H1 (cell line): ENCODE measurements around the gene SORCS3. TPM values are rescaled to one million over a fixed set of nuclear protein-coding genes. Genes with fewer than 3 reads are reported as not detected.

ENCODE experiments used
- CTCF ChIA-PET: fragments of 300-600 bp; sonication (Branson Sonifier 250); formaldehyde crosslinking; loops from one replicate; lab custom pipeline; 2021; ENCODE audit not compliant: partially characterized antibody; lab: Charles Lee
- POLR2A ChIA-PET: fragments of 300-600 bp; sonication (Branson Sonifier 250); formaldehyde crosslinking; loops from one replicate; lab custom pipeline; 2021; ENCODE audit warnings: inconsistent platforms; ENCODE audit not compliant: partially characterized antibody; lab: Charles Lee
- DNase-seq, 2 experiments: peaks; one replicate each; pipeline versions ENCODE4 v3.0.0 to v3.0.0-alpha.2; 2010 to 2022; ENCODE audit warnings: low spot score in 2 of 2, low read depth in 1 of 2, mixed read lengths in 1 of 2
- FAIRE-seq: peaks from 2 replicates; lab custom pipeline; 2011; peaks lifted over from hg19 to GRCh38; lab: Jason Lieb, UNC
- H2AFZ ChIP-seq: 2 replicates; pipeline ENCODE4 v1.8.1; 2012; ENCODE audit warnings: low read length, inconsistent platforms
- H2AK5ac ChIP-seq: 2 replicates; pipeline ENCODE4 v1.6.1; 2013; ENCODE audit warnings: low read depth, low read length
- H2BK120ac ChIP-seq: replicated peaks from 2 replicates; pipeline ENCODE3; 2013; ENCODE audit warnings: low read depth, low read length, inconsistent platforms
- H2BK12ac ChIP-seq: 2 replicates; pipeline ENCODE4 v1.6.1; 2013; ENCODE audit warnings: low read depth, low read length
- H2BK15ac ChIP-seq: 2 replicates; pipeline ENCODE4 v1.6.1; 2013; ENCODE audit warnings: low read length
- H2BK20ac ChIP-seq: 2 replicates; pipeline ENCODE4 v1.6.1; 2013; ENCODE audit warnings: low read length
- H2BK5ac ChIP-seq: 2 replicates; pipeline ENCODE4 v1.6.1; 2013; ENCODE audit warnings: low read depth, low read length
- H3K14ac ChIP-seq: 2 replicates; pipeline ENCODE4 v1.6.1; 2013; ENCODE audit warnings: inconsistent platforms; ENCODE audit not compliant: insufficient read length
- H3K18ac ChIP-seq: 2 replicates; pipeline ENCODE4 v1.6.1; 2013; ENCODE audit warnings: low read length; ENCODE audit errors: extremely low read depth
- H3K23ac ChIP-seq: 2 replicates; pipeline ENCODE4 v1.6.1; 2013; ENCODE audit warnings: inconsistent platforms; ENCODE audit not compliant: insufficient read length
- H3K23me2 ChIP-seq: 2 replicates; pipeline ENCODE4 v1.6.1; 2013; ENCODE audit warnings: low read depth, low read length
- H3K27ac ChIP-seq: 2 replicates; pipeline ENCODE4 v1.6.1; 2011; ENCODE audit warnings: low read depth, low read length, inconsistent platforms
- H3K27me3 ChIP-seq, 4 experiments: replicated peaks in 1 of 4; 1 replicate in 1 of 4; 2 replicates in 3 of 4; pipeline versions ENCODE4 v1.6.1 to v1.8.1; 2011 to 2013; ENCODE audit warnings: low read length in 3 of 4, mild to moderate bottlenecking in 3 of 4, inconsistent platforms in 2 of 4, mixed read lengths in 2 of 4, moderate library complexity in 1 of 4; ENCODE audit not compliant: control insufficient read depth in 3 of 4, insufficient read depth in 3 of 4; ENCODE audit errors: extremely low read depth in 1 of 4
- H3K36me3 ChIP-seq, 4 experiments: 2 replicates each; pipeline versions ENCODE4 v1.6.1 to v1.8.1; 2011 to 2013; ENCODE audit warnings: mild to moderate bottlenecking in 4 of 4, low read length in 3 of 4, moderate library complexity in 2 of 4, control low read depth in 1 of 4, inconsistent platforms in 1 of 4; ENCODE audit not compliant: insufficient read depth in 4 of 4, control insufficient read depth in 2 of 4
- H3K4ac ChIP-seq: replicated peaks from 2 replicates; pipeline ENCODE3; 2013; ENCODE audit warnings: low read length, low read depth, mixed read lengths, inconsistent platforms; ENCODE audit not compliant: insufficient read length
- H3K4me1 ChIP-seq, 4 experiments: replicated peaks in 1 of 4; 1 replicate in 1 of 4; 2 replicates in 3 of 4; pipeline versions ENCODE4 v1.6.1 to v1.8.1; 2011 to 2013; ENCODE audit warnings: low read length in 3 of 4, inconsistent platforms in 2 of 4, mixed read lengths in 1 of 4; ENCODE audit not compliant: insufficient read depth in 4 of 4, control insufficient read depth in 3 of 4
- H3K4me2 ChIP-seq, 2 experiments: 2 replicates each; pipeline versions ENCODE4 v1.6.1 to v1.8.1; 2011 to 2013; ENCODE audit warnings: low read depth in 2 of 2, low read length in 2 of 2, control low read depth in 1 of 2, inconsistent platforms in 1 of 2, mild to moderate bottlenecking in 1 of 2; ENCODE audit not compliant: insufficient read depth in 1 of 2
- H3K4me3 ChIP-seq, 4 experiments: fragments of 200-600, 300-600 bp in 1 of 4; sonication (generic), shearing (Covaris generic), sonication (Bioruptor Twin) in 1 of 4; 2 replicates each; pipeline versions ENCODE4 v1.5.1 to v1.8.1; 2011 to 2016; ENCODE audit warnings: low read length in 4 of 4, low read depth in 3 of 4, control low read depth in 2 of 4, inconsistent platforms in 2 of 4, mild to moderate bottlenecking in 2 of 4, mixed read lengths in 1 of 4, moderate library complexity in 1 of 4; ENCODE audit not compliant: insufficient read depth in 2 of 4; ENCODE audit errors: extremely low read depth in 1 of 4
- H3K56ac ChIP-seq: replicated peaks from 2 replicates; pipeline ENCODE3; 2013; ENCODE audit warnings: low read depth, mild to moderate bottlenecking, mixed read lengths, low read length, inconsistent platforms; ENCODE audit not compliant: insufficient read length
- H3K79me1 ChIP-seq: 2 replicates; pipeline ENCODE4 v1.6.1; 2013; ENCODE audit warnings: low read depth, low read length, control low read depth
- H3K79me2 ChIP-seq, 2 experiments: 2 replicates each; pipeline versions ENCODE4 v1.6.1 to v1.8.1; 2012 to 2013; ENCODE audit warnings: low read length in 2 of 2, mild to moderate bottlenecking in 2 of 2, inconsistent platforms in 1 of 2; ENCODE audit not compliant: insufficient read depth in 2 of 2, control insufficient read depth in 1 of 2
- H3K9ac ChIP-seq, 4 experiments: replicated peaks in 1 of 4; 1 replicate in 1 of 4; 2 replicates in 3 of 4; pipeline versions ENCODE4 v1.6.1 to v1.8.1; 2011 to 2013; ENCODE audit warnings: low read depth in 3 of 4, low read length in 3 of 4, control low read depth in 2 of 4, mild to moderate bottlenecking in 2 of 4, moderate library complexity in 2 of 4, inconsistent platforms in 1 of 4; ENCODE audit errors: extremely low read depth in 1 of 4
- H3K9me3 ChIP-seq, 2 experiments: 2 replicates each; pipeline versions ENCODE4 v1.6.1 to v1.8.1; 2012 to 2013; ENCODE audit warnings: mild to moderate bottlenecking in 2 of 2, moderate library complexity in 2 of 2, control low read depth in 1 of 2, inconsistent platforms in 1 of 2, low read depth in 1 of 2, low read length in 1 of 2, mixed read lengths in 1 of 2; ENCODE audit not compliant: insufficient read depth in 2 of 2
- H4K20me1 ChIP-seq, 2 experiments: replicated peaks in 1 of 2; 2 replicates each; pipeline versions ENCODE3 to v1.8.1; 2011 to 2013; ENCODE audit warnings: inconsistent platforms in 2 of 2, low read length in 2 of 2, mild to moderate bottlenecking in 1 of 2; ENCODE audit not compliant: insufficient read depth in 2 of 2, control insufficient read depth in 1 of 2
- H4K5ac ChIP-seq: 2 replicates; pipeline ENCODE4 v1.6.1; 2013; ENCODE audit warnings: low read length, low read depth, mixed read lengths, inconsistent platforms; ENCODE audit not compliant: insufficient read length
- H4K8ac ChIP-seq: 2 replicates; pipeline ENCODE4 v1.8.0; 2013; ENCODE audit warnings: mild to moderate bottlenecking, moderate library complexity, low read length, inconsistent platforms; ENCODE audit not compliant: insufficient read depth; ENCODE audit errors: extremely low read depth
- H4K91ac ChIP-seq: replicated peaks from 2 replicates; pipeline ENCODE3; 2013; ENCODE audit warnings: low read length, mixed read lengths, inconsistent platforms; ENCODE audit not compliant: insufficient read length
- WGBS, 2 experiments: shearing (Covaris generic) in 1 of 2; methylation state at CpG; one replicate each; pipeline versions ENCODE4 v1.1.6 to v1.1.7; 2013 to 2015; ENCODE audit warnings: low lambda C conversion rate in 2 of 2, mixed read lengths in 2 of 2, inconsistent platforms in 1 of 2, low coverage in 1 of 2, missing lambda C conversion rate in 1 of 2; ENCODE audit not compliant: insufficient replicate concordance in 2 of 2, insufficient coverage in 1 of 2, insufficient read length in 1 of 2; ENCODE audit errors: extremely low coverage in 1 of 2, missing lambda C conversion rate in 1 of 2; 5-methylcytosine and 5-hydroxymethylcytosine counted together
- polyA plus RNA-seq, 7 experiments: library from polyadenylated mRNA; depleted of rRNA in 3 of 7; stranded (reverse) in 5 of 7; unstranded in 2 of 7; fragments of >200 nt in 5 of 7; fragments of 200-250 nt in 2 of 7; gene quantifications; 1 replicate in 5 of 7; 2 replicates in 1 of 7; 4 replicates in 1 of 7; pipeline versions ENCODE4 v1.2.1 to v1.2.3, GENCODE V29; 2011 to 2013; ENCODE audit warnings: missing spikeins in 2 of 7, mixed read lengths in 2 of 7
- total RNA-seq: library from RNA; stranded (reverse); fragmentation: NEBNext Ultra II Directional; extraction: Animal tissue kit (Norgen Biotek cat#: 25700); gene quantifications from 2 replicates; pipeline ENCODE4 v1.2.1, GENCODE V29; 2021
- TF ChIP-seq, protein P1 (sequence below): fragments of 300-600 bp; sonication (generic); IDR thresholded peaks from 2 replicates; pipeline ENCODE4 v1.7.1; 2012; ENCODE audit warnings: low read length, moderate library complexity, mild to moderate bottlenecking, inconsistent platforms; ENCODE audit not compliant: insufficient replicate concordance

Gene SORCS3
- total and polyA plus RNA-seq, 2 of the 8 experiments (the other 6 are each of a cell fraction or from before 2014, with no cell fraction given) = 0.26 to 0.88 TPM

DNA sequence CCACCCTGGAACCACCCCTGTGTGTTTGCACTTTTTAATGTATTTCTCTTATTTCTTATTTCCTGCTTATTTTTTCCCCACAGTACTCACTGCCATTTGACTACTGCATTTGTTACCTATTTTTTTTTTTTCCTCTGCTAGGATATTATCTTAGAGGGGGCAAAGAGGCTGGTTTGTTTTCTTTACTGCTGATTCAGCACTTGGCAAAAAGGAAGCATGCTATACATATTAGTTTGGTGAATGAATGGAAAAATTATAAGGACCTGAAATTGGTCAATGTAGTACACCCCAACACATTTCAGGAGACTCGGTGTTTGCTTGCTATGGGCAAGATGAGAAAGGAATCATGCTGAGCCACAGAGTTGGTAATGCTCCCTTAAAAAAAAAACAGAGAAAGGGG lies 193.5 kb downstream of the SORCS3 start:
- Histone ChIP-seq H2AFZ (no peak overlapping the region), H3K56ac (no peak overlapping the region), H3K14ac (no peak overlapping the region), H2BK20ac (no peak overlapping the region), H4K8ac (no peak overlapping the region), H3K4me3 (no peak overlapping the region), H4K5ac (no peak overlapping the region), H3K79me1 (no peaks in the 10 kb centered on the region), H3K9ac (no peak overlapping the region), H3K23ac (no peak overlapping the region), H4K91ac (no peak overlapping the region), H3K9me3 (no peaks in the 10 kb centered on the region), H2BK15ac (no peak overlapping the region), H3K4me2 (no peak overlapping the region), H3K4me1 (no peaks in the 10 kb centered on the region), H3K79me2 (no peaks in the 10 kb centered on the region), H3K36me3 (no peaks in the 10 kb centered on the region), H3K4ac (no peak overlapping the region), H4K20me1 (no peaks in the 10 kb centered on the region), H2BK120ac (no peak overlapping the region), H2BK12ac (no peak overlapping the region), H2BK5ac (no peak overlapping the region), H3K23me2 (no peaks in the 10 kb centered on the region), H3K18ac (no peak overlapping the region), H3K27ac (no peak overlapping the region), H3K27me3 (no peaks in the 10 kb centered on the region), H2AK5ac (no peak overlapping the region)
- CTCF ChIA-PET = no interaction called here
- FAIRE-seq (no peak), DNase-seq (no peak)
- 93% methylated on average over 1 of the region's 1 CpG; no CpG with 5 or more reads in 1 of the 2 experiments for WGBS, 2 experiments
- POLR2A ChIA-PET = no interaction called here
- TF ChIP-seq, protein P1, sequence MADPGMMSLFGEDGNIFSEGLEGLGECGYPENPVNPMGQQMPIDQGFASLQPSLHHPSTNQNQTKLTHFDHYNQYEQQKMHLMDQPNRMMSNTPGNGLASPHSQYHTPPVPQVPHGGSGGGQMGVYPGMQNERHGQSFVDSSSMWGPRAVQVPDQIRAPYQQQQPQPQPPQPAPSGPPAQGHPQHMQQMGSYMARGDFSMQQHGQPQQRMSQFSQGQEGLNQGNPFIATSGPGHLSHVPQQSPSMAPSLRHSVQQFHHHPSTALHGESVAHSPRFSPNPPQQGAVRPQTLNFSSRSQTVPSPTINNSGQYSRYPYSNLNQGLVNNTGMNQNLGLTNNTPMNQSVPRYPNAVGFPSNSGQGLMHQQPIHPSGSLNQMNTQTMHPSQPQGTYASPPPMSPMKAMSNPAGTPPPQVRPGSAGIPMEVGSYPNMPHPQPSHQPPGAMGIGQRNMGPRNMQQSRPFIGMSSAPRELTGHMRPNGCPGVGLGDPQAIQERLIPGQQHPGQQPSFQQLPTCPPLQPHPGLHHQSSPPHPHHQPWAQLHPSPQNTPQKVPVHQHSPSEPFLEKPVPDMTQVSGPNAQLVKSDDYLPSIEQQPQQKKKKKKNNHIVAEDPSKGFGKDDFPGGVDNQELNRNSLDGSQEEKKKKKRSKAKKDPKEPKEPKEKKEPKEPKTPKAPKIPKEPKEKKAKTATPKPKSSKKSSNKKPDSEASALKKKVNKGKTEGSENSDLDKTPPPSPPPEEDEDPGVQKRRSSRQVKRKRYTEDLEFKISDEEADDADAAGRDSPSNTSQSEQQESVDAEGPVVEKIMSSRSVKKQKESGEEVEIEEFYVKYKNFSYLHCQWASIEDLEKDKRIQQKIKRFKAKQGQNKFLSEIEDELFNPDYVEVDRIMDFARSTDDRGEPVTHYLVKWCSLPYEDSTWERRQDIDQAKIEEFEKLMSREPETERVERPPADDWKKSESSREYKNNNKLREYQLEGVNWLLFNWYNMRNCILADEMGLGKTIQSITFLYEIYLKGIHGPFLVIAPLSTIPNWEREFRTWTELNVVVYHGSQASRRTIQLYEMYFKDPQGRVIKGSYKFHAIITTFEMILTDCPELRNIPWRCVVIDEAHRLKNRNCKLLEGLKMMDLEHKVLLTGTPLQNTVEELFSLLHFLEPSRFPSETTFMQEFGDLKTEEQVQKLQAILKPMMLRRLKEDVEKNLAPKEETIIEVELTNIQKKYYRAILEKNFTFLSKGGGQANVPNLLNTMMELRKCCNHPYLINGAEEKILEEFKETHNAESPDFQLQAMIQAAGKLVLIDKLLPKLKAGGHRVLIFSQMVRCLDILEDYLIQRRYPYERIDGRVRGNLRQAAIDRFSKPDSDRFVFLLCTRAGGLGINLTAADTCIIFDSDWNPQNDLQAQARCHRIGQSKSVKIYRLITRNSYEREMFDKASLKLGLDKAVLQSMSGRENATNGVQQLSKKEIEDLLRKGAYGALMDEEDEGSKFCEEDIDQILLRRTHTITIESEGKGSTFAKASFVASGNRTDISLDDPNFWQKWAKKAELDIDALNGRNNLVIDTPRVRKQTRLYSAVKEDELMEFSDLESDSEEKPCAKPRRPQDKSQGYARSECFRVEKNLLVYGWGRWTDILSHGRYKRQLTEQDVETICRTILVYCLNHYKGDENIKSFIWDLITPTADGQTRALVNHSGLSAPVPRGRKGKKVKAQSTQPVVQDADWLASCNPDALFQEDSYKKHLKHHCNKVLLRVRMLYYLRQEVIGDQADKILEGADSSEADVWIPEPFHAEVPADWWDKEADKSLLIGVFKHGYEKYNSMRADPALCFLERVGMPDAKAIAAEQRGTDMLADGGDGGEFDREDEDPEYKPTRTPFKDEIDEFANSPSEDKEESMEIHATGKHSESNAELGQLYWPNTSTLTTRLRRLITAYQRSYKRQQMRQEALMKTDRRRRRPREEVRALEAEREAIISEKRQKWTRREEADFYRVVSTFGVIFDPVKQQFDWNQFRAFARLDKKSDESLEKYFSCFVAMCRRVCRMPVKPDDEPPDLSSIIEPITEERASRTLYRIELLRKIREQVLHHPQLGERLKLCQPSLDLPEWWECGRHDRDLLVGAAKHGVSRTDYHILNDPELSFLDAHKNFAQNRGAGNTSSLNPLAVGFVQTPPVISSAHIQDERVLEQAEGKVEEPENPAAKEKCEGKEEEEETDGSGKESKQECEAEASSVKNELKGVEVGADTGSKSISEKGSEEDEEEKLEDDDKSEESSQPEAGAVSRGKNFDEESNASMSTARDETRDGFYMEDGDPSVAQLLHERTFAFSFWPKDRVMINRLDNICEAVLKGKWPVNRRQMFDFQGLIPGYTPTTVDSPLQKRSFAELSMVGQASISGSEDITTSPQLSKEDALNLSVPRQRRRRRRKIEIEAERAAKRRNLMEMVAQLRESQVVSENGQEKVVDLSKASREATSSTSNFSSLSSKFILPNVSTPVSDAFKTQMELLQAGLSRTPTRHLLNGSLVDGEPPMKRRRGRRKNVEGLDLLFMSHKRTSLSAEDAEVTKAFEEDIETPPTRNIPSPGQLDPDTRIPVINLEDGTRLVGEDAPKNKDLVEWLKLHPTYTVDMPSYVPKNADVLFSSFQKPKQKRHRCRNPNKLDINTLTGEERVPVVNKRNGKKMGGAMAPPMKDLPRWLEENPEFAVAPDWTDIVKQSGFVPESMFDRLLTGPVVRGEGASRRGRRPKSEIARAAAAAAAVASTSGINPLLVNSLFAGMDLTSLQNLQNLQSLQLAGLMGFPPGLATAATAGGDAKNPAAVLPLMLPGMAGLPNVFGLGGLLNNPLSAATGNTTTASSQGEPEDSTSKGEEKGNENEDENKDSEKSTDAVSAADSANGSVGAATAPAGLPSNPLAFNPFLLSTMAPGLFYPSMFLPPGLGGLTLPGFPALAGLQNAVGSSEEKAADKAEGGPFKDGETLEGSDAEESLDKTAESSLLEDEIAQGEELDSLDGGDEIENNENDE = no peak
